ENCODE results near the gene TDRD15.
"Not testable (repeated sequence)": the region's sequence is repeated elsewhere in the genome, so short reads cannot be mapped to it uniquely, and the experiment has no call there.

Gene TDRD15

GRCh38 chr2:21148718-21149117 lies 24.9 kb downstream of the TDRD15 start:
- no peak for DNase-seq

- DNase-seq, result not testable (repeated sequence)
These were observed 27.5 kb downstream of the TDRD15 start for GRCh38 chr2:21151234-21151633.

- DNase-seq, result no peak
These were observed 31.8 kb downstream of the TDRD15 start for GRCh38 chr2:21155365-21156136.

GRCh38 chr2:21161122-21161521 lies 37.4 kb downstream of the TDRD15 start:
- DNase-seq, result no peak

GRCh38 chr2:21161832-21162614 lies 38.3 kb downstream of the TDRD15 start:
- no peak for DNase-seq

- DNase-seq, result no peak
These were observed 38.8 kb downstream of the TDRD15 start for GRCh38 chr2:21162615-21162878.

GRCh38 chr2:21163213-21163612 lies 39.4 kb downstream of the TDRD15 start:
- no peak for DNase-seq

- DNase-seq, result no peak
These were observed 41.6 kb downstream of the TDRD15 start for GRCh38 chr2:21165350-21165749.

GRCh38 chr2:21175895-21176646 lies 52.3 kb downstream of the TDRD15 start:
- DNase-seq, result peak; percentile 23

GRCh38 chr2:21181957-21182356 lies 58.2 kb downstream of the TDRD15 start:
- no peak for DNase-seq

- DNase-seq, result no peak
These were observed 59.5 kb downstream of the TDRD15 start for GRCh38 chr2:21183306-21183705.

- DNase-seq, result no peak
These were observed 60.0 kb downstream of the TDRD15 start for GRCh38 chr2:21183726-21184125.

- DNase-seq, result no peak
These were observed 67.8 kb downstream of the TDRD15 start for GRCh38 chr2:21191535-21191934.

All from kidney glomerular epithelial cell (primary cell).